Lower lobe of right lung (tissue), 2 donors: ENCODE measurements around the gene TOP2B. TPM values are rescaled to one million over a fixed set of nuclear protein-coding genes. Genes with fewer than 3 reads are reported as not detected.

Source experiments
- ATAC-seq, 2 donors: fragments of 200-7000 bp; cut with Tn5 transposase; one replicate each; pipeline ENCODE4 v1.9.1; 2020 to 2022; ENCODE audit warnings: mild to moderate bottlenecking in 2 of 2, moderate library complexity in 2 of 2
- DNase-seq: peaks from one replicate; pipeline ENCODE4 v3.0.0-alpha.2; 2020
- H3K27ac ChIP-seq: fragments of 200-600 bp; one replicate; pipeline ENCODE4 v1.8.0; 2022
- H3K27me3 ChIP-seq: fragments of 200-600 bp; one replicate; pipeline ENCODE4 v1.8.0; 2022; ENCODE audit warnings: low read depth
- H3K36me3 ChIP-seq: fragments of 200-600 bp; one replicate; pipeline ENCODE4 v1.8.0; 2022; ENCODE audit warnings: mild to moderate bottlenecking
- H3K4me1 ChIP-seq: fragments of 200-600 bp; one replicate; pipeline ENCODE4 v1.8.0; 2022
- H3K4me3 ChIP-seq: fragments of 200-600 bp; one replicate; pipeline ENCODE4 v1.8.0; 2022; ENCODE audit warnings: mild to moderate bottlenecking
- H3K9me3 ChIP-seq: fragments of 200-600 bp; one replicate; pipeline ENCODE4 v1.8.0; 2022
- CTCF ChIP-seq: fragments of 200-600 bp; IDR thresholded peaks from one replicate; pipeline ENCODE4 v1.8.0; 2022; ENCODE audit warnings: antibody characterized with exemption, mild to moderate bottlenecking
- intact Hi-C: fragments of 100-400 bp; cut with DNase I; formaldehyde crosslinking; loops from one replicate; pipeline ENCODE4 v1.11.0; 2022
- total RNA-seq: library from RNA; stranded (reverse); fragmentation: NEBNext Ultra II Directional; extraction: Animal tissue kit (Norgen Biotek cat#: 25700); gene quantifications from one replicate; pipeline ENCODE4 v1.2.1, GENCODE V29; 2021
- donor health status: DM: no; HTN: yes; CAD: no; lungs with severe emphysema.

The TOP2B gene
- total RNA-seq, 1 donor from 2014 or later = 92.1 TPM

- intact Hi-C loops = no loop called here
- Histone ChIP-seq H3K36me3 (no peaks in the 10 kb centered on the region), H3K9me3 (no peaks in the 10 kb centered on the region), H3K4me1 (peaks cover 52% of the 10 kb centered on the region), H3K27ac (peak overlapping the region; percentile 92), H3K4me3 (peak overlapping the region; percentile 82), H3K27me3 (no peaks in the 10 kb centered on the region)
- DNase-seq (no peak), ATAC-seq (no peak)
- no peak for TF ChIP-seq CTCF
Observed at GRCh38 chr3:25662736-25663320, 1.9 kb downstream of the TOP2B start.

- Histone ChIP-seq H3K36me3 (no peaks in the 10 kb centered on the region), H3K27ac (no peak overlapping the region), H3K9me3 (no peaks in the 10 kb centered on the region), H3K4me3 (peak overlapping the region; percentile 82), H3K27me3 (no peaks in the 10 kb centered on the region), H3K4me1 (peaks cover 58% of the 10 kb centered on the region)
- DNase-seq = no peak
- TF ChIP-seq CTCF = no peak
- intact Hi-C loops = no loop called here
- ATAC-seq = no peak
Observed at GRCh38 chr3:25661694-25662437, 2.8 kb downstream of the TOP2B start.

DNA sequence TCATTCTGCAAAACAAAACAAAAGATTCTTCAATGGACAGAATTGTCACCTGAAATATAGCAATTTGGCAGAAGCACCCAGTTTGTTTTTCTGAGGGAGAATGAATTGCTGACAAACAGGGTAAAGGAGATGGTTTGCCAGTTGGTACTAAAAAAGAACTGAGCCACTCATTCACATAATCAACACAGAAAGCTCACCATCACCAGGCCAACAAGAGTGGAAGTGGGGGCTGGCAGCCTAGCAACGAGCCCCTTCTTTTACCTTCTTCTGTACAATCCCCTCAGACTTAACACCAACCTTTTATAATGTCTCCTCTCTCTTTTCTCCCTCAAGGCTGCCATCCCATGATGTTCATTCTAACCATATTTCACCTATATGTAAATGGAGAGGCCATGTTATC lies 5.9 kb downstream of the TOP2B start:
- Histone ChIP-seq H3K9me3 (no peaks in the 10 kb centered on the region), H3K4me1 (peaks cover 62% of the 10 kb centered on the region), H3K36me3 (no peaks in the 10 kb centered on the region), H3K4me3 (no peak overlapping the region), H3K27me3 (no peaks in the 10 kb centered on the region), H3K27ac (no peak overlapping the region)
- DNase-seq = no peak
- no peak for ATAC-seq
- intact Hi-C loops = no loop called here
- TF ChIP-seq CTCF = no peak

DNA sequence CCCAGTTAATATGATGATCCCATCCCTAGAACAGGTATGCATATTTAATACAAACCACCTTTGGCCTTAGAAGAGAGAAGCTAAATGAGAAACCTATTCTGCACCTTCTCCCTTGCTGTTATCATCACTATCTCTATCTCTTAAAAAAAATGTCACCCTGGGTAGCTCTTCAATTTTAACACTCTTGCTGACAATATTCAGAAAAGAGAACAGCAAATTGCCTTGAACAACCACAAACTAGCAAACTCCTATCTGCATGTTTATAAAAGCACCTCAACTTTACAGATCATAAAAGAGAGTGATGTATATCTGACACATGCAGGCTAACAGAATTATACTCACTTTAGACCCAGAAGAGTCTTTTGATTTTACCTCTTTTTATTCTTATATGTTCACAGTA lies 7.4 kb downstream of the TOP2B start:
- Histone ChIP-seq H3K27me3 (no peaks in the 10 kb centered on the region), H3K4me1 (peaks cover 65% of the 10 kb centered on the region), H3K27ac (no peak overlapping the region), H3K36me3 (no peaks in the 10 kb centered on the region), H3K9me3 (no peaks in the 10 kb centered on the region), H3K4me3 (no peak overlapping the region)
- DNase-seq (no peak), ATAC-seq (no peak)
- TF ChIP-seq CTCF = no peak
- intact Hi-C loops = no loop called here

- H3K4me1 ChIP-seq = peaks cover 58% of the 10 kb centered on the region
- DNase-seq (no peak), ATAC-seq (no peak)
- intact Hi-C loops = no loop called here
- H3K27ac ChIP-seq = no peak overlapping the region
- no peak for TF ChIP-seq CTCF
- no peaks in the 10 kb centered on the region for H3K36me3 ChIP-seq
- H3K27me3 ChIP-seq = no peaks in the 10 kb centered on the region
- H3K4me3 ChIP-seq = no peak overlapping the region
- H3K9me3 ChIP-seq = no peaks in the 10 kb centered on the region
Observed at GRCh38 chr3:25655659-25656058, 9.0 kb downstream of the TOP2B start.
